Measurements from ENCODE around the gene ZNF311. TPM values are rescaled to one million over a fixed set of nuclear protein-coding genes. Genes with fewer than 3 reads are reported as not detected.
A peak's percentile ranks its signal among the peaks of the same experiment; 100 is the strongest.

Gene ZNF311
- polyA plus RNA-seq, 1 donor (not counting 4 experiments of a cell fraction or from before 2014, with no cell fraction given): 2.7 TPM

DNA sequence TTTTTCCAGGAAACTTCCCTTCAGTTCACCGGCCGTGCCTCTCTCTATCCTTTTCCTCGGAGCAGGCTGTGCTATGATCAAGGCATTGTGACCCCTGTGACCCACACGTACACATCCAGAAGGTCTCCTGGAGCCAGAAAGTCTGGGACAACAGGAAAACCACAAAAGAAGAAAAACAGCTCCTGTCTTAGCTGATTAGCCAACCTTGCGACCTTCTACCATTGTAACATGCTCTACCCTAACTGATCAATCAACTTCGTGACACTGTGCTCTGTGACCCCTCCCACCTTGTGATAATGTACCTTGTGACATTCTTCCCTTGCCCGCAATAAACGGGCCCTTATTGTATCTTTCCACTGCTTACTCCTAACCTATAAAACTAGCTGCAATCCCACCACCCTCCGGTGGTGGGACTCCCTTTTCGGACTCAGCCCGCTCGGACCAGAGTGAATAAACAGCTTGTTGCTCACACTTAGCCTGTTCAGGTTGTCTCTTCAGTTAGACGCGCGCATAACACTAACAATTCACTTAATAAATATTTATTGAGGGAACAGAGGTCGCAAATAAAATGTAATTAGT is 24.2 kb downstream of the ZNF311 start:
- TF ChIP-seq, protein P1, sequence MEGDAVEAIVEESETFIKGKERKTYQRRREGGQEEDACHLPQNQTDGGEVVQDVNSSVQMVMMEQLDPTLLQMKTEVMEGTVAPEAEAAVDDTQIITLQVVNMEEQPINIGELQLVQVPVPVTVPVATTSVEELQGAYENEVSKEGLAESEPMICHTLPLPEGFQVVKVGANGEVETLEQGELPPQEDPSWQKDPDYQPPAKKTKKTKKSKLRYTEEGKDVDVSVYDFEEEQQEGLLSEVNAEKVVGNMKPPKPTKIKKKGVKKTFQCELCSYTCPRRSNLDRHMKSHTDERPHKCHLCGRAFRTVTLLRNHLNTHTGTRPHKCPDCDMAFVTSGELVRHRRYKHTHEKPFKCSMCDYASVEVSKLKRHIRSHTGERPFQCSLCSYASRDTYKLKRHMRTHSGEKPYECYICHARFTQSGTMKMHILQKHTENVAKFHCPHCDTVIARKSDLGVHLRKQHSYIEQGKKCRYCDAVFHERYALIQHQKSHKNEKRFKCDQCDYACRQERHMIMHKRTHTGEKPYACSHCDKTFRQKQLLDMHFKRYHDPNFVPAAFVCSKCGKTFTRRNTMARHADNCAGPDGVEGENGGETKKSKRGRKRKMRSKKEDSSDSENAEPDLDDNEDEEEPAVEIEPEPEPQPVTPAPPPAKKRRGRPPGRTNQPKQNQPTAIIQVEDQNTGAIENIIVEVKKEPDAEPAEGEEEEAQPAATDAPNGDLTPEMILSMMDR (optimal IDR thresholded peaks at IDR 0.05 in 1 of 3, IDR thresholded peaks at IDR 0.05 in 1 of 3, conservative IDR thresholded peaks at IDR 0.05 in 1 of 3; ENCODE audit: extremely low read depth in 1 of 3, insufficient read depth in 2 of 3, low read length in 3 of 3): peak in 1 of 3 experiments; percentile 40
- TF ChIP-seq EZH2 (IDR thresholded peaks at IDR 0.05; ENCODE audit: low read length): no peak
- Histone ChIP-seq H3K27me3 (ENCODE audit: control insufficient read depth, extremely low read depth, insufficient read depth, low read length) (no peaks in the 10 kb centered on the region), H4K20me1 (ENCODE audit: control insufficient read depth, extremely low read depth, insufficient read depth, low read length) (no peaks in the 10 kb centered on the region), H3K79me2 (ENCODE audit: control insufficient read depth, insufficient read depth, low read length) (no peaks in the 10 kb centered on the region), H3K4me1 (ENCODE audit: control insufficient read depth, extremely low read depth, insufficient read depth, low read length) (peaks cover 35% of the 10 kb centered on the region), H3K27ac (ENCODE audit: control insufficient read depth, insufficient read depth, low read length) (peak overlapping the region; percentile 67), H3K9me3 (ENCODE audit: control insufficient read depth, low read depth, low read length) (no peaks in the 10 kb centered on the region), H3K4me3 (ENCODE audit: control insufficient read depth in 2 of 3, extremely low read depth in 1 of 3, insufficient read depth in 2 of 3, low read depth in 1 of 3, low read length in 3 of 3) (peak overlapping the region; percentile 26 to 70 (median 39)), H3K4me2 (ENCODE audit: control insufficient read depth, extremely low read depth, insufficient read depth, low read depth, low read length) (peak overlapping the region; percentile 76), H3K9me1 (ENCODE audit: control insufficient read depth, extremely low read depth, insufficient read depth, low read length) (no peaks in the 10 kb centered on the region), H3K36me3 (ENCODE audit: control insufficient read depth in 2 of 2, extremely low read depth in 1 of 2, insufficient read depth in 2 of 2, low read length in 2 of 2) (no peaks in the 10 kb centered on the region), H3K9ac (ENCODE audit: control insufficient read depth, extremely low read depth, insufficient read depth, low read length) (peak overlapping the region; percentile 62), H2AFZ (ENCODE audit: control insufficient read depth, low read length) (peak overlapping the region; percentile 76)
- FAIRE-seq (no peak), DNase-seq (ENCODE audit: low read depth, low spot score) (no peak)
- dilution Hi-C loops (cut with MboI; ENCODE audit: extremely low pct_ligation_motif_present, low sequenced_read_pairs): no loop called here

DNA sequence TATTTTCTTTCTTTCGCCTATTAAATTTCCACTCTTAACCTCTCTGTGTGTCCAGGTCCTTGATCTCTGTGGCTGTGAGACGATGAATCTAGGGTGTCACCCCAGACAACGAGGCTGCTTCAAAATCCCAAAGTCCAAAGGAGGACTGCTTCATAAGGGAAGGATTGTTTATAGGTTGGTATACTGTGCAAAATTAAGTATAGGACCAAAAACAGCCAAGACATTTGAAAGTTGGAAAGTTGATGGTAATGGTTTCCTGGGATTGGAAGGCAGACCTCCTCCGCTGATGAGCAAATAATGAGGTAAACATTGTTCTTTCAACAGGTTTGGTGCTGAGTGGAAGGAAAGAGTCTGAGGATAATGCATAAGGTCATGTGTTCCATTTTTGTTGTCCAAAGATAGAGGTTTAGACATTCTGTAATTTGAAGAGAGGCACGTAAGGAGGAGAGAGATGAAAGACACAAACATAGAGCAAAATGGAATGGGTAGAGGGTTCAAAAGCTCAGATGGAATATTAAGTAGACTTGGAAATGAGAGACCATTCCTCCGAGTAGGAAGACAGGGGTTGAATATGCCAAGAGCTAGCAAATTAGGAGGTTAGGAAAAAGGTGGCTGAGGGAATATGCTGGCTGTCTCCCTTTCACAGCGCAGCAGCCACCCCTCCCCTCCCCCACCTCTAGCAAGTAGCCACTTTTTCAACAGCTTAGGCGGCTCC is 24.8 kb downstream of the ZNF311 start:
- no peaks in the 10 kb centered on the region for H3K79me2 ChIP-seq (ENCODE audit: control insufficient read depth, insufficient read depth, low read length)
- peak overlapping the region; percentile 67 for H3K27ac ChIP-seq (ENCODE audit: control insufficient read depth, insufficient read depth, low read length)
- H3K4me3 ChIP-seq (ENCODE audit: control insufficient read depth in 2 of 3, extremely low read depth in 1 of 3, insufficient read depth in 2 of 3, low read depth in 1 of 3, low read length in 3 of 3): peak overlapping the region in 1 of 3 experiments; percentile 70
- no peaks in the 10 kb centered on the region for H3K9me3 ChIP-seq (ENCODE audit: control insufficient read depth, low read depth, low read length)
- no peaks in the 10 kb centered on the region for H3K9me1 ChIP-seq (ENCODE audit: control insufficient read depth, extremely low read depth, insufficient read depth, low read length)
- FAIRE-seq (no peak), DNase-seq (ENCODE audit: low read depth, low spot score) (no peak)
- no peaks in the 10 kb centered on the region for H3K36me3 ChIP-seq (ENCODE audit: control insufficient read depth in 2 of 2, extremely low read depth in 1 of 2, insufficient read depth in 2 of 2, low read length in 2 of 2)
- H3K27me3 ChIP-seq (ENCODE audit: control insufficient read depth, extremely low read depth, insufficient read depth, low read length): no peaks in the 10 kb centered on the region
- no peak for TF ChIP-seq EZH2 (IDR thresholded peaks at IDR 0.05; ENCODE audit: low read length)
- TF ChIP-seq, protein P1 (optimal IDR thresholded peaks at IDR 0.05 in 1 of 3, IDR thresholded peaks at IDR 0.05 in 1 of 3, conservative IDR thresholded peaks at IDR 0.05 in 1 of 3; ENCODE audit: extremely low read depth in 1 of 3, insufficient read depth in 2 of 3, low read length in 3 of 3): no peak
- dilution Hi-C loops (cut with MboI; ENCODE audit: extremely low pct_ligation_motif_present, low sequenced_read_pairs): no loop called here
- peak overlapping the region; percentile 76 for H3K4me2 ChIP-seq (ENCODE audit: control insufficient read depth, extremely low read depth, insufficient read depth, low read depth, low read length)
- H4K20me1 ChIP-seq (ENCODE audit: control insufficient read depth, extremely low read depth, insufficient read depth, low read length): no peaks in the 10 kb centered on the region
- peaks cover 35% of the 10 kb centered on the region for H3K4me1 ChIP-seq (ENCODE audit: control insufficient read depth, extremely low read depth, insufficient read depth, low read length)
- H3K9ac ChIP-seq (ENCODE audit: control insufficient read depth, extremely low read depth, insufficient read depth, low read length): peak overlapping the region; percentile 62
- H2AFZ ChIP-seq (ENCODE audit: control insufficient read depth, low read length): peak overlapping the region; percentile 76
